ENCODE measurements around the gene COL11A2. TPM values are rescaled to one million over a fixed set of nuclear protein-coding genes. Genes with fewer than 3 reads are reported as not detected.

Gene COL11A2
- total RNA-seq, 1 experiment from 2014 or later: 0.58 TPM

DNA sequence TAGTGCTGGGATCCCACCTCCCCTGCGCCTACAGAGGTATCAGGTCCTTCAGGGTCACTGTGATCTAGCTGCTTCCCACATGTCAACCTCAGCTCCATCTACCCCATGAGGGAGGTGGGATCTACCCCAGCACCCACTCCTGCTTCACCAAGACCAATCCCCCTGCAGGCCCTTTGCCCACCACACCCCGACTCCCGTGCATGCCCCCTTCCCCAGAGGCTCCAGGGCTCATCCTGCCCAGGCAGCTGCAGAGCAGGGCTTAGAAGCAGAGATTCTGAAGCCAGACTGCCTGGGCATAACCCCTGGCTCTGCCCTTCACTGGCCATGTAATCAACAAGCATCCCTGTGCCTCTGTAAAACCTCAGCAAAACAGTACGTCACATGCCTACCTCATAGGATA, 17.5 kb downstream of the COL11A2 start:
- H4K20me1 ChIP-seq (ENCODE audit: low read length): no peaks in the 10 kb centered on the region
- intact Hi-C loops (cut with micrococcal nuclease): no loop called here
- no peak for TF ChIP-seq EZH2 (IDR thresholded peaks at IDR 0.05; ENCODE audit: low read length, unreplicated experiment)
- TF ChIP-seq, protein P1, sequence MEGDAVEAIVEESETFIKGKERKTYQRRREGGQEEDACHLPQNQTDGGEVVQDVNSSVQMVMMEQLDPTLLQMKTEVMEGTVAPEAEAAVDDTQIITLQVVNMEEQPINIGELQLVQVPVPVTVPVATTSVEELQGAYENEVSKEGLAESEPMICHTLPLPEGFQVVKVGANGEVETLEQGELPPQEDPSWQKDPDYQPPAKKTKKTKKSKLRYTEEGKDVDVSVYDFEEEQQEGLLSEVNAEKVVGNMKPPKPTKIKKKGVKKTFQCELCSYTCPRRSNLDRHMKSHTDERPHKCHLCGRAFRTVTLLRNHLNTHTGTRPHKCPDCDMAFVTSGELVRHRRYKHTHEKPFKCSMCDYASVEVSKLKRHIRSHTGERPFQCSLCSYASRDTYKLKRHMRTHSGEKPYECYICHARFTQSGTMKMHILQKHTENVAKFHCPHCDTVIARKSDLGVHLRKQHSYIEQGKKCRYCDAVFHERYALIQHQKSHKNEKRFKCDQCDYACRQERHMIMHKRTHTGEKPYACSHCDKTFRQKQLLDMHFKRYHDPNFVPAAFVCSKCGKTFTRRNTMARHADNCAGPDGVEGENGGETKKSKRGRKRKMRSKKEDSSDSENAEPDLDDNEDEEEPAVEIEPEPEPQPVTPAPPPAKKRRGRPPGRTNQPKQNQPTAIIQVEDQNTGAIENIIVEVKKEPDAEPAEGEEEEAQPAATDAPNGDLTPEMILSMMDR (conservative IDR thresholded peaks at IDR 0.05; ENCODE audit: low read depth, low read length): no peak
- TF ChIP-seq EZH2phosphoT487 (IDR thresholded peaks at IDR 0.05; ENCODE audit: borderline replicate concordance, low read length): no peak
- ATAC-seq: no peak
- no peak overlapping the region for H3K4me3 ChIP-seq (ENCODE audit: low read length)
- no peaks in the 10 kb centered on the region for H3K79me2 ChIP-seq (ENCODE audit: low read length)
- H3K4me1 ChIP-seq (ENCODE audit: insufficient read depth, low read length): no peaks in the 10 kb centered on the region
- no TSS peak for BruUV-seq (replicated peaks)
- H3K27me3 ChIP-seq (ENCODE audit: low read length): no peaks in the 10 kb centered on the region
- H3K4me2 ChIP-seq (ENCODE audit: low read length): no peak overlapping the region
- ChIA-PET CTCF (no interaction called here), POLR2A (ENCODE audit: unreplicated experiment) (interaction anchor here (0.7 kb wide), 1 partner anchor 15 kb away, joined by 5 read pairs; no protein-coding TSS in a partner anchor)
- no peaks in the 10 kb centered on the region for H3K36me3 ChIP-seq (ENCODE audit: low read depth, low read length)
- H3K9me3 ChIP-seq (ENCODE audit: low read length): no peaks in the 10 kb centered on the region
- H3K9ac ChIP-seq (ENCODE audit: low read length): no peak overlapping the region
- no peaks in the 10 kb centered on the region for H3K9me2 ChIP-seq (replicated peaks; ENCODE audit: low read length)
- H3F3A ChIP-seq (ENCODE audit: low read length, unreplicated experiment): no peaks in the 10 kb centered on the region
- H2AFZ ChIP-seq (ENCODE audit: low read length): no peak overlapping the region
- H3K27ac ChIP-seq (ENCODE audit: low read length): no peak overlapping the region
- DNase-seq: no peak

DNA sequence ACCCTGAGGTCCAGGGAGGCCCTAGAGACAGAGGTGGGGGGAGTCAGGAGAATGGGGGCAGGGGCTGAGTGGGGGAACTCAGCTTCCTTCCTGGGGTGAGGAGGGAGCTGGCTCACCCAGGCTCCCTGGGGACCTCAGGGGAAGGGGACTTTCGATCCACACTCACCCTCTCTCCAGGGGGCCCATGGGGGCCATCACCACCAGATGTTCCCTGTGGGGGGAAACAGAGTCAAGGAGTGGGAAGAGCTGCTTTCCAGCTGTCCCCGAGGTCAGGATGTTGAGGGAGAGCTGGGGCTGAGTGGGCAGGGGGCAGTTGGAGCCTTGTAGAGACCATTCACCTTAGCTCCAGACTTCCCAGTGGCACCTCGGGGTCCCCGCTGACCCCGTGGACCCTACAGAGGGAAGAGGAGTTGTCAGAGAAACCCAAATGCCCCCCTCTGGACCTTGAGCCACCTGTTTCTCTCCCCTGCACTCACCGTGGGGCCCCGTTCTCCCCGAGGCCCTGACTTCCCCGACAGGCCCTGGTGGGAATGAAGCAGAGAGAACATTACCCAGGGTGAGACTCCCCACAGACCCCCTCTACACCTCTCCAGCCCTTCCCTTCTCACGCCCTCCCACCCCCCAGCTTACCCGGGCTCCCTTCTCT, 18.6 kb downstream of the COL11A2 start:
- ATAC-seq (no peak), DNase-seq (no peak)
- BruUV-seq (replicated peaks): no TSS peak
- no peaks in the 10 kb centered on the region for H4K20me1 ChIP-seq (ENCODE audit: low read length)
- TF ChIP-seq EZH2 (IDR thresholded peaks at IDR 0.05; ENCODE audit: low read length, unreplicated experiment) (no peak), EZH2phosphoT487 (IDR thresholded peaks at IDR 0.05; ENCODE audit: borderline replicate concordance, low read length) (no peak)
- TF ChIP-seq, protein P1 (conservative IDR thresholded peaks at IDR 0.05; ENCODE audit: low read depth, low read length): no peak
- H3K4me2 ChIP-seq (ENCODE audit: low read length): no peak overlapping the region
- H3K27me3 ChIP-seq (ENCODE audit: low read length): no peaks in the 10 kb centered on the region
- H3K4me1 ChIP-seq (ENCODE audit: insufficient read depth, low read length): no peaks in the 10 kb centered on the region
- H3K9me3 ChIP-seq (ENCODE audit: low read length): no peaks in the 10 kb centered on the region
- no peaks in the 10 kb centered on the region for H3K36me3 ChIP-seq (ENCODE audit: low read depth, low read length)
- CTCF ChIA-PET: interaction anchor here (0.6 kb wide), 1 partner anchor 1212 kb away, joined by 3 read pairs; no protein-coding TSS in a partner anchor
- no peaks in the 10 kb centered on the region for H3K9me2 ChIP-seq (replicated peaks; ENCODE audit: low read length)
- intact Hi-C loops (cut with micrococcal nuclease): no loop called here
- POLR2A ChIA-PET (ENCODE audit: unreplicated experiment): interaction anchor here (0.6 kb wide), 1 partner anchor 373 kb away, joined by 8 read pairs; no protein-coding TSS in a partner anchor
- H3F3A ChIP-seq (ENCODE audit: low read length, unreplicated experiment): no peaks in the 10 kb centered on the region
- no peak overlapping the region for H2AFZ ChIP-seq (ENCODE audit: low read length)
- H3K4me3 ChIP-seq (ENCODE audit: low read length): no peak overlapping the region
- no peaks in the 10 kb centered on the region for H3K79me2 ChIP-seq (ENCODE audit: low read length)
- no peak overlapping the region for H3K9ac ChIP-seq (ENCODE audit: low read length)
- no peak overlapping the region for H3K27ac ChIP-seq (ENCODE audit: low read length)

Measured in PC-3 (cell line).